ENCODE results near the gene GALNT2. TPM values are rescaled to one million over a fixed set of nuclear protein-coding genes. Genes with fewer than 3 reads are reported as not detected.

GALNT2 gene
- total RNA-seq, 1 donor from 2014 or later, result 144 TPM

DNA sequence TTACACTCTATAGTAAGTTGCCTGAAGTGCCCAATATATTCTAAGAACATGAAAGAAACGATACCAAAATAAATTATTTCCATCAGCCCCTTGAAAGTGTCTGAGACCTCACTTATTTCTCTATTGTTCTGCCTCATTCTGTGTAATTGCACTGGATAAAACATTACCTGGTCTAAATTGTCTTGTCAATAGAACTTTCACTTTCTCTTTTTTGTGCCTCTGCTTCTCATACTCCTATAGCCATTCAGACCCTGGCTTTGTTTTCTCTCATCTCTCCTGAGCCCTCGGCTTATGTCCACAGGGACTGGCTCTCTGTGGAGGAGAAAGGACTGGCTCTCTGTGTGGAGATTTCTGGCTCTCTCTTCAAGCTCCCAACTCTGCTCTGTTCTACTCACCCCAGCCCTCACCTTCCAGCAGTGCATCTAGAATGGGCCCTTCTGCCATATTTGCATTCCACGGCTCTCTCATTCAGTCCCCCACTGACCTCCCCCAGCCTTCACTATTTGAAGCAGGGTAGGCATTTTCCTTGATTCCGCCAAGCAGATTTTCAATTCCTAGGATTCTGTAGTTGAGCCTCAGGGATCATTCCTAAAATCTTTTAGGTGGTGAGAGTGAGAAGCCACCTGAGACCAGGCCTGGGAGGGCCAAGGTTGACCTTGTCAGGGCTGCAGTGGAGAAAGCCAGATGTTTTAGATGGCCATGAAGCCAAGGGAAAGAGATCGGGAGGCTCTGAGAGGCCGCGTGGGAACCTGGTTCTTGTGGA lies 15.9 kb upstream of the GALNT2 start:
- DNase-seq (ENCODE audit: low spot score), result no peak

DNA sequence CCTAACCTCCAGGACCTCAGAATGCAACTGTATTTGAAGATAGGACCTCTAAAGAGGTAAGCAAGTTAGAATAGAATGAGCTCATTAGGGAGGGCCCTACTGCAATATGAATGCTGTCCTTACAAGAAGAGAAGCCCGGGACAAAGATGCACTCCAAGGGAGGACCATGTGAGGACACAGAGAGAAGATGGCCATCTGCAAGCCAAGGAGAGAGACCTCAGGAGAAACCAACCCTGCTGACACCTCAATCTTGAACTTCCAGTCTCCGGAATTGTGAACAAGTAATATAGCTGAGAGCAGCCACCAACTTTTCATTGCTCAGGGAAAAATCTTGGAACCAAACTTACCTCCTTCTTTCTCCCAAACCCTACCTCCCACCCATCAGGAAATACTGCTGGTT lies 15.0 kb upstream of the GALNT2 start:
- no peak for DNase-seq (ENCODE audit: low spot score)

GRCh38 chr1:230052665-230053064 lies 14.4 kb upstream of the GALNT2 start:
- DNase-seq (ENCODE audit: low spot score), result no peak

GRCh38 chr1:230054092-230054749 lies 12.8 kb upstream of the GALNT2 start:
- DNase-seq (ENCODE audit: low spot score), result no peak

DNA sequence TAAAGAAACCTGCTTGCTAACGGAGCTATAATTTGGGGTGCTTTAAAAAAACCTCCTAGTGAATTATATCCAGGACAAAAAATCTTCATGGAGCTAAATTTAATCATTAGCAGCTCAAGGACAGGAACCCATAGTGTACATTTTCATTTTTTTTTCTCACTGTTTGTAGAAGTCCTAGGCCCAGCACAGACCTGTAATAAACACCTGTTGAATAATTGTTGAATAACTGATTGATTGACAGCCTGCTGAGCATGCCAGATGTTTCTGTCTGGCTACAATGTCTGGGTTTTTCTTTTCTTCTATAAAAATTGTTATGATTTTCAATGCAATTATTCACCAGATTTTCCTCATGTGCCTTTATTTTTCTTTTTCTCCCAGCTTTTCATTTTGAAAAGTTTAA lies 10.9 kb upstream of the GALNT2 start:
- no peak for DNase-seq (ENCODE audit: low spot score)

GRCh38 chr1:230057100-230057499 lies 9.9 kb upstream of the GALNT2 start:
- no peak for DNase-seq (ENCODE audit: low spot score)

GRCh38 chr1:230057681-230058565 lies 9.1 kb upstream of the GALNT2 start:
- DNase-seq (ENCODE audit: low spot score), result no peak

DNA sequence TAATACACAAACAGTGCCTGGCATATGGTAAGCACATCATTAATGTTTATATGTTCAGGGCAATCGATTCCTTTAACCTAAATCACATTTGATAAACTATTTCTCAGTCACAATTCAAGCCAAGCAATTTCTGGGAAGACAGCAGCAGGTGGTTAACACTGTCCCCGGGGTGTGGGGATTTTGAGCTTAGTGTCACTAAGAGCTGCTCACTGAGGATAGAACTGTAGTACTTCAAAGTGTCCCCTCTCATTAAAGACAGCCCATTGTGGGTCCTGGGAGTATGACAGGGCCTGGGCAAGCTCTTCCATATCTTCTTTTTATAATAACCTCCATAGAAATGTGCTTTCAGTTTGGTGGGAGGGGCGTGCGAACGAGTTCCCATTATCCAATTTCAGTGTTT lies 8.4 kb upstream of the GALNT2 start:
- no peak for DNase-seq (ENCODE audit: low spot score)

GRCh38 chr1:230061801-230062200 lies 5.2 kb upstream of the GALNT2 start:
- no peak for DNase-seq (ENCODE audit: low spot score)

DNA sequence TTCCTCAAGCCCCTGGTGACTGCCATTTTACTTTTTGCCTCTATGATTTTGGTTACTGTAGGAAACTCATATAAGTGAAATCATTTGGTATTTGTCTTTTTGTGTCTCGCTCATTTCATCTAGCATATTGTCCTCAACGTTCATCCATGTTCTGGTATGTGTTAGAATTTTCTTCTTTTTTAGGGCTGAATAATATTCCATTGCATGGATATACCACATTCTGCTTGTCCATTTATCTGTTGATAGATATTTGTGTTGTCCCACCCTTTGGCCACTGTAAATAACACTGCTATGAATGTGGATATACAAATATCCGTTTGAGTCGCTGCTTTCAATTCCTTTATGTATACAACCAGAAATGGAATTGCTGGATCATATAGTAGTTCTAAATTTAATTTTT lies 4.5 kb upstream of the GALNT2 start:
- no peak for DNase-seq (ENCODE audit: low spot score)

- no peak for DNase-seq (ENCODE audit: low spot score)
Measured at GRCh38 chr1:230064283-230064682, 2.8 kb upstream of the GALNT2 start.

DNA sequence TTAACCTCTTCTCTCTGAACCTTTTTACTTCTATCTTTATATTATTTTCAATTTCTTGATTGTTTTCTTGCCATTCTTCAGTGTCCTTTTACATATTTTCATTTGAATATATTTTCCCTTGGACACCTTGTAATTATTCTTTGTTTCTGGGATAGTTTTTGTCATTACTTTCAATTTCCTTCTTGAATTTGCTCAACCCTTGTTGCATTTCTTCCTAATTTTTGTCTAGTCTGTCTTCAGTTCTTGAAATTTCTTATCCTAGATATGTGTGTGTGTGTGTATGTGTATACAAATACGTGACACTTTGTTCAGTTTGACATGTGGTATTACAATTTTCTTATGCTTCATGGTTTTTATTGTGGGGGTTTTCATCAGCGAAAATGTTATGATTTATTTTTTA lies 1.9 kb upstream of the GALNT2 start:
- DNase-seq (ENCODE audit: low spot score), result no peak

GRCh38 chr1:230065571-230065970 lies 1.5 kb upstream of the GALNT2 start:
- no peak for DNase-seq (ENCODE audit: low spot score)

DNA sequence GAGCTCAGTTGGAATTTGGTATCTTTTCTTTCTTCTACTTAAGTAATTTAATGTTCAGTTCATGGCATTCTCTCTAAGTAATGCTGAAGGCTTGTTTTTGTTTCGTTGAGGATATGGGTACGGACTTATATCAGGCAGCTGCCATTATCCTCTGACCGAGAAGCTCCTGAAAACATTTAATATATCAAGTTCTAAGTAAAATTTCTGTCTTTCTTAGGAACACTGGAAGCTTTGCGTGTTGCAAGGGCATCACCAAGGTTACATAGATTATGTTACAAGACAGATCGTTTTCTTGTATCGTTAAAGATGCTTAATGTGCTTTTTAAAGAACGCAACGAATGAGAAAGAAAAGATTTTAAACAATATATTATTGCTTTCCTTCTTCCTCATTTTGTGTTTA lies 1.0 kb upstream of the GALNT2 start:
- DNase-seq (ENCODE audit: low spot score), result no peak

DNA sequence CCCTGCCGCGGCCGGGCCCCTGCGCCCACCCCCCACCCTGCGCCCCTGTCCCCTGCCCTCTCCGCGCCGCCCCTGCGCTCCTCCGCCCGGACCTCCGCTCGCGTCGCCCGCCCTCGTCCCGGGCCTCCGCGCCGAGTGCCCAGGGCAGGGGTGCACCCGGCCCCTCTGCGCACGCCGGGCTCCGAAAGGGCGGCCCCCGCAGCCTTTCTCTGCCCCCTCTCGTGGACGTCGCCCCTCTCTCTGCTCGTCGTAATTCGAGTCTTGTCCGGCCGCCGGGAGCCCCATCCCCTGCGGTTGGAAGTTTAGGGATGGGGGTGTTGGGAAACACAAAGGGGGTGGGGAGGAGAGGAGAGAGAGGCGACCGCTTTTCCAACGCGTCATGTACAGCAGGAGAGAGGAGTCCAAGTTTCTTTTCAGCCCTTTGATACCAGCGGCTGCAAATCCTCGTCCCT lies 407 bp downstream of the GALNT2 start:
- peak; percentile 88 for DNase-seq (ENCODE audit: low spot score)

DNA sequence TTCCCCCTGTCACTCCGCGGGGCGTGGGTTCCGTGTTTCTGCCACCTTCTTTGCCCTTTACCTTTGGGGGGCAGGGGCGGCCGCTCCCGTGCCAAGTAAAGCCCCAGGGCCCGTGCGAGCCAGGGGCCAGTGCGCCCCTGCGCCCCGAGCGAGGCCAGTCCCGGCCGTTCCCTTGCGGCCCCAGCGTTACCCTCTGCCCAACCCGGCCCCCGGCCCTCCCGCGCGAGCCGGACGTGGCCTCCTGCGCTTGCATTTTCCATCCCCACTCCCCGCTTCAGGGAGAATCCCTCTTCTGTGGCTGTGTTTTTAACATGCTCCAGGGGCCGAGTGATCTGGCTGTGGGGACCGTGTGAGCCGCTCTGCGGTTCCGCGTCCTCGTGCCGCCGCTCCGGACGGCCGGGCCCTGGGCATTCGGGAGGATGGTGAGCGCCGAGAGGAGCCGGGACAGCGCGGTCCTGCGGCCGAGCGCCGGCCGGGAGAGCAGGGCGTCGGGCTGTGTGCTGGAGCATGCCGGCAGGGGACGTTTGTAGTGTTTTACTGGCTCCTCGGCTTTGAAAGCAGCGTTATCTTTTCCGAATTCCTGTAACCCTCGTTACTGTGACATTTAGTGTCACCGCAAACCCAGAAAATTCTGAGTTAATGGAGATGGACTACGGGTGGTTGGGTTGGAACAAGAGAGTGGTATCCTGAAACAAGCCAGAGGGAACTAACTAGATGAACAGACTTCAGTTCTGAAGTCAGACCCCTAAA lies 1.0 kb downstream of the GALNT2 start:
- DNase-seq (ENCODE audit: low spot score), result peak; percentile 89

- DNase-seq (ENCODE audit: low spot score), result no peak
Measured at GRCh38 chr1:230068621-230068873, 1.5 kb downstream of the GALNT2 start.

- DNase-seq (ENCODE audit: low spot score), result no peak
Measured at GRCh38 chr1:230068952-230069684, 2.1 kb downstream of the GALNT2 start.

DNA sequence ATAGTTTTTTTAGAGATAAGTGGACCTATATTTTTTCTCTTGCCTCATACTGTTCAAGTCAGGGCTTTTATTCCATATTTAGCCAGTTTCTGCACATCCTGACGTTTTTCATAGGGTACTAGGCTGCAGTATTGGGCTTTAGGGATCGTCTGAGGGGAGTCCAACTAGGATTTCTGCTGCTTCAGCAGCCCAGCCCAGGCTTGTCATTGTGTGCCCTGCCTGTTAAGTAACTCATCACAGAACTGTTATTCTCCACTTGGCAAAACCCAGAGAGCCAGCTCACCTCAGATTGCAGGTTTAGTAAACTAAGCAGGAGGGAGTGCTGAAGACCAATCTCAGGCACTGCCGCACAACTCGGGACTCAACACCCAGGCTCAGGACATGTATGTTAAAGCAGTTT lies 2.8 kb downstream of the GALNT2 start:
- no peak for DNase-seq (ENCODE audit: low spot score)

DNA sequence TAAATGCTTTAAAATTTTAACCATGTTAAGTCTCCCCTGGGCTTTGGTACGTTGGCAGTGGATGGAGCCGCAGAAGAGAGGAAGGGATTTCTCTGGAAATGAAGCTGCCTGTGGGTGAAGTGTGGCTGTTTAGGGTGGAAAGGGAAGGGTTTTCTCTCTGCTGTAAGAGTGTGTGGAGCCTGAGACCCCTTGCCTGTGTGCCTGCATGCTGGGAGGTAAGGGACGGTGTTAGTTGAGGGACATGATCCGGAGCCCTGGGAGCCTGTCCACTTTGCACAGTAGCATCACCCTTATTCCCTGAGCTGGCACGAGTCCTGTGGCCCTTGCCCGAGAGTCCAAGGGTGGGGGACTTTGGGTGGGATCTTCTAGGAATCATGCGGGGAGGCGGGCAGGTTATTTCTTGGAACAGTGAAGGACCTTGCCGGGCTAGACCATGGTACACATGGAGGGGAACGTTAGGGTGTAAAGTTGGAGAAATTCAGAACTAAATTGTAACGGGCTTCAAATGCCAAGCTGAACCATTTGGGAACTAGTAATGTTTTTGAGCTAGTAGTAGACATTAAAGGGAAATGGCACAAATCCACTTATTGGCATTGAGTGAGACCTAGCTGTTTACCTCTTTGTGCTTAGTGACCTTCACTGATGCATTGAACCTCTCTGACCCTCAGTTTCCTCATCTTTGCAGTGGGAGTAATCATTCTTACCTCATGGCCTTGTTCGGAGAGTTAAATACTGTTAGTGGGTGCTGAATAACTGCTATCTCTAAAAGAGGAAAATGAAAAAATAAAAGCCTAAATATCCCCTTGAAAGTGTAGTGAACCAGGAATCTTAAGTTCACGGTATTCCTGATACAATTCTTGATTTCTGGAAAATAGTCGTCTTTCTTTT lies 3.5 kb downstream of the GALNT2 start:
- DNase-seq (ENCODE audit: low spot score), result no peak

All from mesenteric fat pad (tissue), 1 donor.